PFSK-1 (cell line): ENCODE measurements around the gene METTL22.

Experiments used
- FOXP2 ChIP-seq: optimal IDR thresholded peaks from 2 replicates; pipeline ENCODE3; 2011; ENCODE audit warnings: borderline replicate concordance, control low read depth, inconsistent platforms; ENCODE audit not compliant: insufficient read depth; ENCODE audit errors: extremely low read length, extremely low read depth
- POLR2AphosphoS5 ChIP-seq: IDR thresholded peaks from 2 replicates; pipeline ENCODE4 v1.6.1; 2012; ENCODE audit warnings: low read depth, mild to moderate bottlenecking, control low read depth, low read length, moderate library complexity
- SIN3A ChIP-seq: IDR thresholded peaks from 2 replicates; pipeline ENCODE4 v1.6.1; 2012; ENCODE audit warnings: mild to moderate bottlenecking, low read length, moderate library complexity, borderline replicate concordance; ENCODE audit not compliant: insufficient read depth
- TAF1 ChIP-seq: IDR thresholded peaks from 2 replicates; pipeline ENCODE4 v1.6.1; 2012; ENCODE audit warnings: low read length, control low read depth, borderline replicate concordance; ENCODE audit not compliant: insufficient read depth
- TF ChIP-seq, protein P1 (sequence below), 2 experiments: IDR thresholded peaks; 2 replicates each; pipeline versions ENCODE4 v1.6.1 to v1.8.0; 2011 to 2012; ENCODE audit warnings: low read depth in 2 of 2, low read length in 2 of 2, control low read depth in 1 of 2, inconsistent platforms in 1 of 2, mild to moderate bottlenecking in 1 of 2, moderate library complexity in 1 of 2; ENCODE audit not compliant: insufficient read depth in 1 of 2

Gene METTL22

GRCh38 chr16:8665529-8665928 lies 44.0 kb downstream of the METTL22 start:
- TF ChIP-seq, protein P1, sequence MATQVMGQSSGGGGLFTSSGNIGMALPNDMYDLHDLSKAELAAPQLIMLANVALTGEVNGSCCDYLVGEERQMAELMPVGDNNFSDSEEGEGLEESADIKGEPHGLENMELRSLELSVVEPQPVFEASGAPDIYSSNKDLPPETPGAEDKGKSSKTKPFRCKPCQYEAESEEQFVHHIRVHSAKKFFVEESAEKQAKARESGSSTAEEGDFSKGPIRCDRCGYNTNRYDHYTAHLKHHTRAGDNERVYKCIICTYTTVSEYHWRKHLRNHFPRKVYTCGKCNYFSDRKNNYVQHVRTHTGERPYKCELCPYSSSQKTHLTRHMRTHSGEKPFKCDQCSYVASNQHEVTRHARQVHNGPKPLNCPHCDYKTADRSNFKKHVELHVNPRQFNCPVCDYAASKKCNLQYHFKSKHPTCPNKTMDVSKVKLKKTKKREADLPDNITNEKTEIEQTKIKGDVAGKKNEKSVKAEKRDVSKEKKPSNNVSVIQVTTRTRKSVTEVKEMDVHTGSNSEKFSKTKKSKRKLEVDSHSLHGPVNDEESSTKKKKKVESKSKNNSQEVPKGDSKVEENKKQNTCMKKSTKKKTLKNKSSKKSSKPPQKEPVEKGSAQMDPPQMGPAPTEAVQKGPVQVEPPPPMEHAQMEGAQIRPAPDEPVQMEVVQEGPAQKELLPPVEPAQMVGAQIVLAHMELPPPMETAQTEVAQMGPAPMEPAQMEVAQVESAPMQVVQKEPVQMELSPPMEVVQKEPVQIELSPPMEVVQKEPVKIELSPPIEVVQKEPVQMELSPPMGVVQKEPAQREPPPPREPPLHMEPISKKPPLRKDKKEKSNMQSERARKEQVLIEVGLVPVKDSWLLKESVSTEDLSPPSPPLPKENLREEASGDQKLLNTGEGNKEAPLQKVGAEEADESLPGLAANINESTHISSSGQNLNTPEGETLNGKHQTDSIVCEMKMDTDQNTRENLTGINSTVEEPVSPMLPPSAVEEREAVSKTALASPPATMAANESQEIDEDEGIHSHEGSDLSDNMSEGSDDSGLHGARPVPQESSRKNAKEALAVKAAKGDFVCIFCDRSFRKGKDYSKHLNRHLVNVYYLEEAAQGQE (IDR thresholded peaks at IDR 0.05; ENCODE audit: insufficient read depth in 1 of 2, low read depth in 2 of 2, low read length in 2 of 2): no peak
- no peak for TF ChIP-seq TAF1
- no peak for TF ChIP-seq FOXP2
- TF ChIP-seq SIN3A: no peak
- no peak for TF ChIP-seq POLR2AphosphoS5

DNA sequence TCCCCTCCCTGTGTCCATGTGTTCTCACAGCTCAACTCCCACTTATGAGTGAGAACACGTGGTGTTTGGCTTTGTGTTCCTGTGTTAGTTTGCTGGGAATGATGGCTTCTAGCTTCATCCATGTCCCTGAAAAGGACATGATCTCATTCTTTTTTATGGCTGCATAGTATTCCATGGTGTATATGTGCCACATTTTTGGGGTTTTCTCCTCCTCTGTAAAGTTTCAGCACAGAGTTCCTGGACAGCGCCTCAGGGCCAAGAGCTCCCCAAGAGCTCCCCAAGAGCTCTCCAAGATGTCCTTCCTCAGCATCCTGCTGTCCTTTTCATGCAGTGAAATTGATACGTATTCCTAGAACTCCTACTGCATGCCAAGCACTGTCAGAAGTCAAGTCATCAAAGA lies 46.0 kb downstream of the METTL22 start:
- TF ChIP-seq POLR2AphosphoS5: no peak
- TF ChIP-seq, protein P1 (IDR thresholded peaks at IDR 0.05; ENCODE audit: insufficient read depth in 1 of 2, low read depth in 2 of 2, low read length in 2 of 2): peak in 1 of 2 experiments; percentile 77; a peak in 2 of 4 replicates

DNA sequence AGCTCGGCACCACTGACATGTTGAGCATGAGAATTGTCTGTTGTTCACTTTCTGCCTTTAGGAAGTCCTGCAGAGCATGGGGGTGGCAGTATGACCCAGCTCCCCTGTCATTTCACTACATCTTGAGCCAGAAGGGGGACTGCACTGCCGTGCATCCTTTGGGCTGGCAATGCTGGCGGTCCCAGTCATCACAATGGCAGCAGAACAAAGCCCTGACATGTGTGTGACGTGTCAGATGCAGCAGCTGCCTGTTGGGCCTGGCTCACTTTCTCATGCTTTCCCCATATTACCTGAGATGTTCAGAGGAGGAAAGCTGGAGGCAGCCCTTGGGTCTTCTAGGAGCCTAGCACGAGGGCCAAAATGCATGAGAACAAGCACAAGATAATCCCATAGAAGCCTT lies 46.6 kb downstream of the METTL22 start:
- TF ChIP-seq FOXP2 (no peak), TAF1 (no peak), POLR2AphosphoS5 (no peak), SIN3A (no peak)
- TF ChIP-seq, protein P1 (IDR thresholded peaks at IDR 0.05; ENCODE audit: insufficient read depth in 1 of 2, low read depth in 2 of 2, low read length in 2 of 2): no peak

- TF ChIP-seq FOXP2 (no peak), SIN3A (no peak), POLR2AphosphoS5 (no peak), TAF1 (no peak)
- TF ChIP-seq, protein P1 (IDR thresholded peaks at IDR 0.05; ENCODE audit: insufficient read depth in 1 of 2, low read depth in 2 of 2, low read length in 2 of 2): no peak
Observed at GRCh38 chr16:8669481-8669880, 48.0 kb downstream of the METTL22 start.

DNA sequence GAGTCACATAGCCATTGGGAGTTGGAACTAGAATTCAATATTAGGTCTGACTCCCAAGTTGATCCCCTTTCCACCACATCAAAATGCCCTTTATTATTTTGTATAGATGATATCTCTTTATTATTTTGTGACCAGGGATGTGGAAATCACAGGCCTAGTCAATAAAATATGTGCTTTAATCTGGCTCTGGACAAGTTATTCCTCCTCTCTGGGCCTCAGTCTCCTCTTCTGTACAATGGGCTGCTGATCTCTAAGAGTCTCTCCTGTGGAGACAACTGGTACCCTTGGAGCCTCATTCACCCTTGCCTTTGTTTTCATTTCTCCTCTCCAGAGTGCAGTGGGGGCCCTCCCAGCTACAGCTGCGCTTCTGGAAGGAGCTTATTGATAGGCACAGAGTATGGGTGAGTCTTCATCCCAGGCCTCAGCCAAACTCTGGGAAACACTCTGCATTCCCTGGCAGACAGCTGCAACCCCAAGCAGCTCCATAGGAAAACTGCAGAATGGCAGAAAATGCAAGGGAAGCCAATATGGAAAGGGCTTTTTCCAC lies 48.6 kb downstream of the METTL22 start:
- no peak for TF ChIP-seq TAF1
- TF ChIP-seq POLR2AphosphoS5: no peak
- TF ChIP-seq, protein P1 (IDR thresholded peaks at IDR 0.05; ENCODE audit: insufficient read depth in 1 of 2, low read depth in 2 of 2, low read length in 2 of 2): no peak
- TF ChIP-seq SIN3A: no peak
- no peak for TF ChIP-seq FOXP2
